ENCODE measurements around the gene MICALL1. TPM values are rescaled to one million over a fixed set of nuclear protein-coding genes. Genes with fewer than 3 reads are reported as not detected.

The MICALL1 gene
- total and polyA plus RNA-seq, 2 of the 4 experiments (the other 2 are of a cell fraction) = 12.4 to 22.3 TPM

DNA sequence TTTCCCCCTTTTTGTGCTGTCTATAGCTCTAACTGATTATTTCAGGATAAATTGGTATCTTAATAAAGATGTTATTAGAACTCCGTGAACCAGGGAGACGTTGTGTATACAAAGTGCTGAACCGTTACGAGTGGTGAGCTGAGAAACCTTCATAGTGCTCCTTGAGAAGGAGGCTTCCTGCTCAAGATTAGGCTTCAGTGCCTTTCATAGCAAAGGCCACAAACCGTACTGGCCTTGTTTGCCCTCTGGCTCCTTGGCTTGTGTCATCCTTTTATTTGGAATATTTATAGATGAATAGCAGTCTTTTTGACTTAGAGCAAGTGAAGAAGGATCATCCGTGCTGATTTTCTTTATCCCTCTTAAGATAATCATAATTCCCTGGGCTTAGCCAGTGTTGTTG lies 40.6 kb upstream of the MICALL1 start:
- Histone ChIP-seq H3K9me1 (ENCODE audit: insufficient read depth, low read length) (peaks cover 8% of the 10 kb centered on the region; the same call in 1 of the 2 replicates), H2BK5ac (ENCODE audit: low read depth, low read length, poor library complexity, severe bottlenecking) (no peak overlapping the region), H3K14ac (replicated peaks; ENCODE audit: low read depth, low read length) (no peak overlapping the region), H3K4ac (ENCODE audit: low read depth, low read length) (no peak overlapping the region), H3K4me1 (ENCODE audit: control insufficient read depth, insufficient read depth, low read length) (peaks cover 4% of the 10 kb centered on the region), H3K27me3 (ENCODE audit: control insufficient read depth, insufficient read depth, low read length) (no peaks in the 10 kb centered on the region), H2AK9ac (replicated peaks; ENCODE audit: low read depth, low read length, poor library complexity) (no peak overlapping the region), H3K4me3 (ENCODE audit: insufficient read depth, low read depth, low read length) (no peak overlapping the region), H4K8ac (ENCODE audit: low read depth in 2 of 2, low read length in 2 of 2) (no peak overlapping the region), H2BK20ac (ENCODE audit: low read depth, low read length) (no peak overlapping the region), H2AK5ac (ENCODE audit: low read depth, low read length) (no peak overlapping the region), H2BK120ac (ENCODE audit: low read depth, low read length) (no peak overlapping the region), H3K4me2 (ENCODE audit: low read depth, low read length) (no peak overlapping the region), H3K56ac (ENCODE audit: extremely low read depth, insufficient read depth, low read length) (no peak overlapping the region), H4K5ac (ENCODE audit: low read depth, low read length) (no peak overlapping the region), H2BK15ac (ENCODE audit: low read depth, low read length) (no peak overlapping the region), H3K9me3 (ENCODE audit: control insufficient read depth, insufficient read depth, low read length) (no peaks in the 10 kb centered on the region), H3K79me1 (ENCODE audit: low read depth in 1 of 2, low read length in 2 of 2) (peaks cover 37 to 55% of the 10 kb centered on the region in 2 experiments), H3K9ac (ENCODE audit: low read depth, low read length) (no peak overlapping the region), H3K36me3 (ENCODE audit: control insufficient read depth, insufficient read depth, low read length) (peaks cover 58% of the 10 kb centered on the region), H3K27ac (ENCODE audit: insufficient read depth, low read length) (no peak overlapping the region), H4K91ac (ENCODE audit: insufficient read depth, low read depth, low read length) (no peak overlapping the region), H3K23ac (ENCODE audit: low read depth, low read length) (no peak overlapping the region), H3K18ac (ENCODE audit: low read depth, low read length) (no peak overlapping the region), H2AFZ (replicated peaks; ENCODE audit: low read length, poor library complexity) (no peak overlapping the region), H4K20me1 (ENCODE audit: insufficient read depth, low read length) (peaks cover 18% of the 10 kb centered on the region)
- ChIA-PET CTCF (no interaction called here), POLR2A (ENCODE audit: unreplicated experiment) (interaction anchor here (0.6 kb wide), 1 partner anchor 116 kb away, joined by 3 read pairs; no protein-coding TSS in a partner anchor)
- intact Hi-C loops (cut with micrococcal nuclease) = no loop called here
- no peak for ATAC-seq (ENCODE audit: low read depth)
- no peak for TF ChIP-seq SMC3 (IDR thresholded peaks at IDR 0.05; ENCODE audit: low read depth, low read length)
- TF ChIP-seq, protein P1, sequence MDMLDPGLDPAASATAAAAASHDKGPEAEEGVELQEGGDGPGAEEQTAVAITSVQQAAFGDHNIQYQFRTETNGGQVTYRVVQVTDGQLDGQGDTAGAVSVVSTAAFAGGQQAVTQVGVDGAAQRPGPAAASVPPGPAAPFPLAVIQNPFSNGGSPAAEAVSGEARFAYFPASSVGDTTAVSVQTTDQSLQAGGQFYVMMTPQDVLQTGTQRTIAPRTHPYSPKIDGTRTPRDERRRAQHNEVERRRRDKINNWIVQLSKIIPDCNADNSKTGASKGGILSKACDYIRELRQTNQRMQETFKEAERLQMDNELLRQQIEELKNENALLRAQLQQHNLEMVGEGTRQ (IDR thresholded peaks at IDR 0.05; ENCODE audit: low read depth, low read length) = no peak
- TF ChIP-seq FOS (IDR thresholded peaks at IDR 0.05; ENCODE audit: low read depth, low read length) = no peak
- no peak for TF ChIP-seq MAZ (IDR thresholded peaks at IDR 0.05; ENCODE audit: borderline replicate concordance, low read depth, low read length)
- no peak for TF ChIP-seq POLR2A (IDR thresholded peaks at IDR 0.05; ENCODE audit: low read depth, low read length)
- no peak for TF ChIP-seq MXI1 (IDR thresholded peaks at IDR 0.05; ENCODE audit: borderline replicate concordance, low read depth, low read length)
- no peak for TF ChIP-seq NFE2L2 (IDR thresholded peaks at IDR 0.05; ENCODE audit: low read depth, low read length)
- no peak for TF ChIP-seq CEBPB (IDR thresholded peaks at IDR 0.05; ENCODE audit: low read depth, low read length)
- TF ChIP-seq CHD1 (IDR thresholded peaks at IDR 0.05; ENCODE audit: low read depth, low read length) = no peak
- no peak for TF ChIP-seq RCOR1 (IDR thresholded peaks at IDR 0.05; ENCODE audit: insufficient replicate concordance, low read length)
- TF ChIP-seq, protein P2, sequence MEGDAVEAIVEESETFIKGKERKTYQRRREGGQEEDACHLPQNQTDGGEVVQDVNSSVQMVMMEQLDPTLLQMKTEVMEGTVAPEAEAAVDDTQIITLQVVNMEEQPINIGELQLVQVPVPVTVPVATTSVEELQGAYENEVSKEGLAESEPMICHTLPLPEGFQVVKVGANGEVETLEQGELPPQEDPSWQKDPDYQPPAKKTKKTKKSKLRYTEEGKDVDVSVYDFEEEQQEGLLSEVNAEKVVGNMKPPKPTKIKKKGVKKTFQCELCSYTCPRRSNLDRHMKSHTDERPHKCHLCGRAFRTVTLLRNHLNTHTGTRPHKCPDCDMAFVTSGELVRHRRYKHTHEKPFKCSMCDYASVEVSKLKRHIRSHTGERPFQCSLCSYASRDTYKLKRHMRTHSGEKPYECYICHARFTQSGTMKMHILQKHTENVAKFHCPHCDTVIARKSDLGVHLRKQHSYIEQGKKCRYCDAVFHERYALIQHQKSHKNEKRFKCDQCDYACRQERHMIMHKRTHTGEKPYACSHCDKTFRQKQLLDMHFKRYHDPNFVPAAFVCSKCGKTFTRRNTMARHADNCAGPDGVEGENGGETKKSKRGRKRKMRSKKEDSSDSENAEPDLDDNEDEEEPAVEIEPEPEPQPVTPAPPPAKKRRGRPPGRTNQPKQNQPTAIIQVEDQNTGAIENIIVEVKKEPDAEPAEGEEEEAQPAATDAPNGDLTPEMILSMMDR (conservative IDR thresholded peaks at IDR 0.05; ENCODE audit: low read depth, low read length) = no peak
- no peak for TF ChIP-seq BHLHE40 (IDR thresholded peaks at IDR 0.05; ENCODE audit: low read depth, low read length)
- no peak for TF ChIP-seq MAFK (IDR thresholded peaks at IDR 0.05; ENCODE audit: low read depth, low read length)
- BruUV-seq (replicated peaks) = no TSS peak
- 92% methylated on average over 4 of the region's 6 CpGs; no CpG with 5 or more reads in 1 of the 2 experiments for WGBS, 2 experiments (ENCODE audit: extremely low coverage in 2 of 2, insufficient read length in 1 of 2)
- DNase-seq = no peak
- in situ Hi-C loops (cut with MboI; ENCODE audit: low sequenced_read_pairs) = loop anchor here (5.0 kb wide), 1 partner anchor 48 kb away; no protein-coding TSS in a partner anchor
- dilution Hi-C loops (cut with HindIII; ENCODE audit: low sequenced_read_pairs, unreplicated experiment) = no loop called here
